ENCODE data around the gene MAN2B1. TPM values are rescaled to one million over a fixed set of nuclear protein-coding genes. Genes with fewer than 3 reads are reported as not detected.
"Not testable (repeated sequence)": the region's sequence is repeated elsewhere in the genome, so short reads cannot be mapped to it uniquely, and the experiment has no call there.

Gene MAN2B1
- total RNA-seq, 1 experiment from 2014 or later: 48.2 TPM

GRCh38 chr19:12703046-12703445 is 36.5 kb upstream of the MAN2B1 start:
- no peak overlapping the region for H3K27ac ChIP-seq
- no peaks in the 10 kb centered on the region for H3K79me2 ChIP-seq (ENCODE audit: low read depth)
- TF ChIP-seq EZH2 (IDR thresholded peaks at IDR 0.05; ENCODE audit: low read depth) (no peak), CTCF (conservative IDR thresholded peaks at IDR 0.05) (no peak)
- peaks cover 38% of the 10 kb centered on the region for H3K36me3 ChIP-seq (ENCODE audit: low read depth)
- H3F3A ChIP-seq (ENCODE audit: insufficient read depth, low read depth): peaks cover 40% of the 10 kb centered on the region
- no peaks in the 10 kb centered on the region for H3K4me1 ChIP-seq (replicated peaks; ENCODE audit: insufficient read depth)
- H4K20me1 ChIP-seq (ENCODE audit: insufficient read depth): peaks cover 18% of the 10 kb centered on the region; the same call in 1 of the 2 replicates
- H3K9me3 ChIP-seq (ENCODE audit: insufficient read depth, low read depth): no peaks in the 10 kb centered on the region
- H3K9me2 ChIP-seq (ENCODE audit: insufficient read depth): no peaks in the 10 kb centered on the region
- ChIA-PET CTCF (no interaction called here), POLR2A (ENCODE audit: unreplicated experiment) (no interaction called here)
- no peak overlapping the region for H3K4me2 ChIP-seq
- intact Hi-C loops (cut with micrococcal nuclease; ENCODE audit: unreplicated experiment): no loop called here
- BruUV-seq (replicated peaks): no TSS peak
- H3K27me3 ChIP-seq (ENCODE audit: insufficient read depth, low read depth): no peaks in the 10 kb centered on the region
- no peak overlapping the region for H3K4me3 ChIP-seq
- H2AFZ ChIP-seq: no peak overlapping the region
- peak in 1 of 2 experiments; percentile 38 for DNase-seq

GRCh38 chr19:12701596-12702282 is 35.2 kb upstream of the MAN2B1 start:
- ChIA-PET POLR2A (ENCODE audit: unreplicated experiment) (no interaction called here), CTCF (no interaction called here)
- no peak overlapping the region for H2AFZ ChIP-seq
- TF ChIP-seq CTCF (conservative IDR thresholded peaks at IDR 0.05): no peak
- TF ChIP-seq EZH2 (IDR thresholded peaks at IDR 0.05; ENCODE audit: low read depth): no peak
- BruUV-seq (replicated peaks): no TSS peak
- intact Hi-C loops (cut with micrococcal nuclease; ENCODE audit: unreplicated experiment): no loop called here
- H3K4me3 ChIP-seq: no peak overlapping the region
- no peak for DNase-seq
- H3K27me3 ChIP-seq (ENCODE audit: insufficient read depth, low read depth): no peaks in the 10 kb centered on the region
- H4K20me1 ChIP-seq (ENCODE audit: insufficient read depth): peaks cover 18% of the 10 kb centered on the region; the same call in 1 of the 2 replicates
- no peaks in the 10 kb centered on the region for H3K4me1 ChIP-seq (replicated peaks; ENCODE audit: insufficient read depth)
- H3F3A ChIP-seq (ENCODE audit: insufficient read depth, low read depth): peaks cover 47% of the 10 kb centered on the region
- no peak overlapping the region for H3K4me2 ChIP-seq
- H3K9me2 ChIP-seq (ENCODE audit: insufficient read depth): no peaks in the 10 kb centered on the region
- H3K36me3 ChIP-seq (ENCODE audit: low read depth): peaks cover 34% of the 10 kb centered on the region
- no peak overlapping the region for H3K27ac ChIP-seq
- no peaks in the 10 kb centered on the region for H3K9me3 ChIP-seq (ENCODE audit: insufficient read depth, low read depth)
- no peaks in the 10 kb centered on the region for H3K79me2 ChIP-seq (ENCODE audit: low read depth)

GRCh38 chr19:12698138-12698537 is 31.6 kb upstream of the MAN2B1 start:
- BruUV-seq (replicated peaks): no TSS peak
- intact Hi-C loops (cut with micrococcal nuclease; ENCODE audit: unreplicated experiment): no loop called here
- H3K9me3 ChIP-seq (ENCODE audit: insufficient read depth, low read depth): no peaks in the 10 kb centered on the region
- no peak overlapping the region for H3K4me2 ChIP-seq
- 0 out of 2 replicates have a peak, but pooled peaks cover 6% of the 10 kb centered on the region for H4K20me1 ChIP-seq (ENCODE audit: insufficient read depth)
- H3K27ac ChIP-seq: no peak overlapping the region
- H3K36me3 ChIP-seq (ENCODE audit: low read depth): peaks cover 15% of the 10 kb centered on the region; the same call in 1 of the 2 replicates
- H3K4me1 ChIP-seq (replicated peaks; ENCODE audit: insufficient read depth): peaks cover 8% of the 10 kb centered on the region; the same call in 1 of the 2 replicates
- H3K79me2 ChIP-seq (ENCODE audit: low read depth): peaks cover 26% of the 10 kb centered on the region
- H2AFZ ChIP-seq: no peak overlapping the region
- POLR2A ChIA-PET (ENCODE audit: unreplicated experiment): no interaction called here
- peaks cover 46% of the 10 kb centered on the region for H3F3A ChIP-seq (ENCODE audit: insufficient read depth, low read depth)
- no peak for TF ChIP-seq CTCF (conservative IDR thresholded peaks at IDR 0.05)
- no peak for TF ChIP-seq EZH2 (IDR thresholded peaks at IDR 0.05; ENCODE audit: low read depth)
- no peak overlapping the region for H3K4me3 ChIP-seq
- no peak for DNase-seq
- CTCF ChIA-PET: no interaction called here
- H3K27me3 ChIP-seq (ENCODE audit: insufficient read depth, low read depth): no peaks in the 10 kb centered on the region
- H3K9me2 ChIP-seq (ENCODE audit: insufficient read depth): no peaks in the 10 kb centered on the region

- H3K9me2 ChIP-seq (ENCODE audit: insufficient read depth); CTCF ChIA-PET; H3K4me1 ChIP-seq (replicated peaks; ENCODE audit: insufficient read depth); BruUV-seq (replicated peaks); H3K27me3 ChIP-seq (ENCODE audit: insufficient read depth, low read depth); H3K9me3 ChIP-seq (ENCODE audit: insufficient read depth, low read depth); H2AFZ ChIP-seq; intact Hi-C loops (cut with micrococcal nuclease; ENCODE audit: unreplicated experiment); POLR2A ChIA-PET (ENCODE audit: unreplicated experiment); DNase-seq; H3K27ac ChIP-seq; H4K20me1 ChIP-seq (ENCODE audit: insufficient read depth): not testable (repeated sequence)
- Histone ChIP-seq H3K79me2 (ENCODE audit: low read depth) (peaks cover 26% of the 10 kb centered on the region), H3F3A (ENCODE audit: insufficient read depth, low read depth) (peaks cover 46% of the 10 kb centered on the region), H3K36me3 (ENCODE audit: low read depth) (peaks cover 15% of the 10 kb centered on the region; the same call in 1 of the 2 replicates), H3K4me3 (peak overlapping the region; percentile 72; the same call in 1 of the 2 replicates), H3K4me2 (peak overlapping the region; percentile 95)
Measured at GRCh38 chr19:12697425-12697824, 30.9 kb upstream of the MAN2B1 start.

Measured in PC-9 (cell line).